HG03039 (cell line): ENCODE results near the gene ZSWIM6.

Source experiments
- ATAC-seq: cut with Tn5 transposase; IDR thresholded peaks from one replicate; pipeline ENCODE4 v1.9.1; 2021; ENCODE audit warnings: mild to moderate bottlenecking, moderate library complexity; ENCODE audit not compliant: unreplicated experiment

ZSWIM6 gene

GRCh38 chr5:61330845-61331406 lies 1.1 kb upstream of the ZSWIM6 start:
- peak; percentile 21 for ATAC-seq

GRCh38 chr5:61332358-61332749 lies 296 bp downstream of the ZSWIM6 start:
- ATAC-seq = no peak

- ATAC-seq = no peak
These were observed 828 bp downstream of the ZSWIM6 start for GRCh38 chr5:61332851-61333320.

GRCh38 chr5:61333321-61333953 lies 1.4 kb downstream of the ZSWIM6 start:
- ATAC-seq = no peak

- ATAC-seq = no peak
These were observed 2.2 kb downstream of the ZSWIM6 start for GRCh38 chr5:61333954-61334867.

- no peak for ATAC-seq
These were observed 3.0 kb downstream of the ZSWIM6 start for GRCh38 chr5:61334868-61335615.

- no peak for ATAC-seq
These were observed 7.7 kb downstream of the ZSWIM6 start for GRCh38 chr5:61339764-61340163.

- ATAC-seq = no peak
These were observed 8.8 kb downstream of the ZSWIM6 start for GRCh38 chr5:61340775-61341361.

GRCh38 chr5:61342071-61342501 lies 10.0 kb downstream of the ZSWIM6 start:
- no peak for ATAC-seq

- no peak for ATAC-seq
These were observed 12.3 kb downstream of the ZSWIM6 start for GRCh38 chr5:61344187-61344944.

GRCh38 chr5:61346511-61346910 lies 14.5 kb downstream of the ZSWIM6 start:
- no peak for ATAC-seq

GRCh38 chr5:61347080-61347479 lies 15.0 kb downstream of the ZSWIM6 start:
- ATAC-seq = no peak

- ATAC-seq = no peak
These were observed 16.4 kb downstream of the ZSWIM6 start for GRCh38 chr5:61348447-61348846.

- ATAC-seq = no peak
These were observed 17.9 kb downstream of the ZSWIM6 start for GRCh38 chr5:61349935-61350334.

GRCh38 chr5:61350535-61350934 lies 18.5 kb downstream of the ZSWIM6 start:
- ATAC-seq = no peak

GRCh38 chr5:61351733-61352132 lies 19.7 kb downstream of the ZSWIM6 start:
- ATAC-seq = no peak

- ATAC-seq = no peak
These were observed 20.1 kb downstream of the ZSWIM6 start for GRCh38 chr5:61352180-61352579.

- ATAC-seq = no peak
These were observed 20.6 kb downstream of the ZSWIM6 start for GRCh38 chr5:61352612-61353156.

GRCh38 chr5:61353293-61353692 lies 21.2 kb downstream of the ZSWIM6 start:
- ATAC-seq = no peak

GRCh38 chr5:61354199-61354598 lies 22.1 kb downstream of the ZSWIM6 start:
- ATAC-seq = no peak
